GM12878 (cell line): ENCODE measurements around the gene DENND1A.

Source experiments
- CTCF ChIP-seq, 3 experiments: IDR thresholded peaks in 2 of 3; conservative IDR thresholded peaks in 1 of 3; 2 replicates each; pipeline ENCODE4 v1.5.1; 2011; ENCODE audit warnings: low read depth in 3 of 3, low read length in 3 of 3, mild to moderate bottlenecking in 3 of 3, control low read depth in 2 of 3, moderate library complexity in 2 of 3, inconsistent platforms in 1 of 3, mixed read lengths in 1 of 3; ENCODE audit not compliant: control insufficient read depth in 2 of 3, insufficient read depth in 1 of 3; ENCODE audit errors: extremely low read depth in 1 of 3
- EZH2 ChIP-seq: IDR thresholded peaks from 2 replicates; pipeline ENCODE4 v1.6.1; 2012; ENCODE audit warnings: low read depth, mild to moderate bottlenecking, control low read depth, inconsistent platforms, low read length, borderline replicate concordance; ENCODE audit not compliant: control insufficient read depth
- FOXK2 ChIP-seq: fragments of 450-650 bp; IDR thresholded peaks from 2 replicates; pipeline ENCODE4 v1.6.1; 2017; ENCODE audit warnings: mild to moderate bottlenecking, moderate library complexity
- MTA3 ChIP-seq: IDR thresholded peaks from 2 replicates; pipeline ENCODE4 v1.6.1; 2012; ENCODE audit warnings: low read length, inconsistent platforms, borderline replicate concordance
- MYC ChIP-seq: IDR thresholded peaks from 2 replicates; pipeline ENCODE4 v1.6.1; 2011; ENCODE audit warnings: mild to moderate bottlenecking, low read length, moderate library complexity, inconsistent platforms; ENCODE audit not compliant: insufficient read depth, insufficient replicate concordance, insufficient read length, severe bottlenecking
- PAX8 ChIP-seq: fragments of 450-650 bp; IDR thresholded peaks from 2 replicates; pipeline ENCODE4 v1.6.1; 2017; ENCODE audit warnings: mild to moderate bottlenecking, moderate library complexity
- POLR2AphosphoS5 ChIP-seq: IDR thresholded peaks from 2 replicates; pipeline ENCODE4 v1.6.1; 2011; ENCODE audit warnings: mild to moderate bottlenecking, low read length, inconsistent platforms
- SUZ12 ChIP-seq: fragments of 200-600 bp; sonication (generic); IDR thresholded peaks from one replicate; pipeline ENCODE4 v1.6.1; 2018; ENCODE audit warnings: antibody characterized with exemption, mild to moderate bottlenecking; ENCODE audit not compliant: unreplicated experiment
- TARDBP ChIP-seq: IDR thresholded peaks from 2 replicates; pipeline ENCODE4 v1.6.1; 2016; ENCODE audit warnings: borderline replicate concordance
- TF ChIP-seq, protein P1 (sequence below): IDR thresholded peaks from 2 replicates; pipeline ENCODE4 v1.6.1; 2012; ENCODE audit warnings: mild to moderate bottlenecking, low read depth, low read length
- TF ChIP-seq, protein P2 (sequence below): fragments of 450-650 bp; IDR thresholded peaks from 2 replicates; pipeline ENCODE4 v1.6.1; 2017; ENCODE audit warnings: mild to moderate bottlenecking

DNA sequence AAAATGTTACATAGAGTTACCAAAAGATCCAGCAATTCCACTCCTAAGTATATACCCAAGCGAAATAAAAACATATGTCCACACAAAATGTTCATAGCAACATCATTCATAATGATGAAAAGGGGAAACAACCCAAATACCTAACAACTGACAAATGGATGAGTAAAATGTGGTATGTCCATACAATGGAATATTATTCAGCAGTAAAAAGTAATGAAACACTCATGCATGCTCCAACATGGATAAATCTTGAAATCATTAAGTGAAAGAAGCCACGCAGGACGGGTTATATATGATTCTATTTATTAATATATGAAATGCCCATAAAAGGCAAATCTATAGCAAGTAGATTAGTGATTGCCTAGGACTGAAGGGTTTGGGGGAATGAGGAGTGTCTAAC, 6.0 kb downstream of the DENND1A start:
- TF ChIP-seq CTCF (IDR thresholded peaks at IDR 0.05 in 2 of 3, conservative IDR thresholded peaks at IDR 0.05 in 1 of 3; ENCODE audit: control insufficient read depth in 2 of 3, extremely low read depth in 1 of 3, insufficient read depth in 1 of 3, low read depth in 3 of 3, low read length in 3 of 3) = no peak
- TF ChIP-seq, protein P1, sequence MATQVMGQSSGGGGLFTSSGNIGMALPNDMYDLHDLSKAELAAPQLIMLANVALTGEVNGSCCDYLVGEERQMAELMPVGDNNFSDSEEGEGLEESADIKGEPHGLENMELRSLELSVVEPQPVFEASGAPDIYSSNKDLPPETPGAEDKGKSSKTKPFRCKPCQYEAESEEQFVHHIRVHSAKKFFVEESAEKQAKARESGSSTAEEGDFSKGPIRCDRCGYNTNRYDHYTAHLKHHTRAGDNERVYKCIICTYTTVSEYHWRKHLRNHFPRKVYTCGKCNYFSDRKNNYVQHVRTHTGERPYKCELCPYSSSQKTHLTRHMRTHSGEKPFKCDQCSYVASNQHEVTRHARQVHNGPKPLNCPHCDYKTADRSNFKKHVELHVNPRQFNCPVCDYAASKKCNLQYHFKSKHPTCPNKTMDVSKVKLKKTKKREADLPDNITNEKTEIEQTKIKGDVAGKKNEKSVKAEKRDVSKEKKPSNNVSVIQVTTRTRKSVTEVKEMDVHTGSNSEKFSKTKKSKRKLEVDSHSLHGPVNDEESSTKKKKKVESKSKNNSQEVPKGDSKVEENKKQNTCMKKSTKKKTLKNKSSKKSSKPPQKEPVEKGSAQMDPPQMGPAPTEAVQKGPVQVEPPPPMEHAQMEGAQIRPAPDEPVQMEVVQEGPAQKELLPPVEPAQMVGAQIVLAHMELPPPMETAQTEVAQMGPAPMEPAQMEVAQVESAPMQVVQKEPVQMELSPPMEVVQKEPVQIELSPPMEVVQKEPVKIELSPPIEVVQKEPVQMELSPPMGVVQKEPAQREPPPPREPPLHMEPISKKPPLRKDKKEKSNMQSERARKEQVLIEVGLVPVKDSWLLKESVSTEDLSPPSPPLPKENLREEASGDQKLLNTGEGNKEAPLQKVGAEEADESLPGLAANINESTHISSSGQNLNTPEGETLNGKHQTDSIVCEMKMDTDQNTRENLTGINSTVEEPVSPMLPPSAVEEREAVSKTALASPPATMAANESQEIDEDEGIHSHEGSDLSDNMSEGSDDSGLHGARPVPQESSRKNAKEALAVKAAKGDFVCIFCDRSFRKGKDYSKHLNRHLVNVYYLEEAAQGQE = no peak
- no peak for TF ChIP-seq MTA3
- TF ChIP-seq FOXK2 = no peak
- no peak for TF ChIP-seq PAX8
- no peak for TF ChIP-seq TARDBP
- no peak for TF ChIP-seq EZH2
- TF ChIP-seq MYC = no peak
- no peak for TF ChIP-seq SUZ12
- TF ChIP-seq, protein P2, sequence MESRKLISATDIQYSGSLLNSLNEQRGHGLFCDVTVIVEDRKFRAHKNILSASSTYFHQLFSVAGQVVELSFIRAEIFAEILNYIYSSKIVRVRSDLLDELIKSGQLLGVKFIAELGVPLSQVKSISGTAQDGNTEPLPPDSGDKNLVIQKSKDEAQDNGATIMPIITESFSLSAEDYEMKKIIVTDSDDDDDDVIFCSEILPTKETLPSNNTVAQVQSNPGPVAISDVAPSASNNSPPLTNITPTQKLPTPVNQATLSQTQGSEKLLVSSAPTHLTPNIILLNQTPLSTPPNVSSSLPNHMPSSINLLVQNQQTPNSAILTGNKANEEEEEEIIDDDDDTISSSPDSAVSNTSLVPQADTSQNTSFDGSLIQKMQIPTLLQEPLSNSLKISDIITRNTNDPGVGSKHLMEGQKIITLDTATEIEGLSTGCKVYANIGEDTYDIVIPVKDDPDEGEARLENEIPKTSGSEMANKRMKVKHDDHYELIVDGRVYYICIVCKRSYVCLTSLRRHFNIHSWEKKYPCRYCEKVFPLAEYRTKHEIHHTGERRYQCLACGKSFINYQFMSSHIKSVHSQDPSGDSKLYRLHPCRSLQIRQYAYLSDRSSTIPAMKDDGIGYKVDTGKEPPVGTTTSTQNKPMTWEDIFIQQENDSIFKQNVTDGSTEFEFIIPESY = no peak
- TF ChIP-seq POLR2AphosphoS5 = no peak
